Panc1 (cell line): ENCODE data around the gene CYGB. TPM values are rescaled to one million over a fixed set of nuclear protein-coding genes. Genes with fewer than 3 reads are reported as not detected.

Source experiments
- ATAC-seq: fragments of 200-7000 bp; cut with Tn5 transposase; 2 replicates; pipeline ENCODE4 v1.9.1; 2020; ENCODE audit warnings: mild to moderate bottlenecking, moderate library complexity
- BruUV-seq: library from RNA; stranded (reverse); fragments of 400-500 nt; replicated peaks from 2 replicates; lab custom pipeline; 2021; lab: Mats Ljungman, UMichigan
- CTCF ChIA-PET: fragments of 300-600 bp; sonication (Branson Sonifier 250); formaldehyde crosslinking; loops from one replicate; lab custom pipeline; 2022; ENCODE audit warnings: antibody characterized with exemption; lab: Charles Lee
- POLR2A ChIA-PET: fragments of 300-600 bp; sonication (Branson Sonifier 250); formaldehyde crosslinking; loops from one replicate; lab custom pipeline; 2022; ENCODE audit warnings: antibody characterized with exemption; lab: Charles Lee
- DNase-seq: peaks from one replicate; pipeline ENCODE4 v3.0.0-alpha.2; 2010; ENCODE audit warnings: low read depth, low spot score
- H3K27ac ChIP-seq: 2 replicates; pipeline ENCODE4 v1.5.1; 2011; ENCODE audit warnings: mild to moderate bottlenecking, low read length, inconsistent platforms
- H3K27me3 ChIP-seq: fragments of 200-500 bp; sonication (Bioruptor generic); 2 replicates; pipeline ENCODE4 v1.6.0; 2014; ENCODE audit warnings: low read length, inconsistent platforms; ENCODE audit not compliant: control insufficient read depth, insufficient read depth
- H3K36me3 ChIP-seq: fragments of 200-500 bp; sonication (Bioruptor generic); 2 replicates; pipeline ENCODE4 v1.5.1; 2014; ENCODE audit warnings: inconsistent platforms, mild to moderate bottlenecking, low read length, moderate library complexity; ENCODE audit not compliant: control insufficient read depth, insufficient read depth
- H3K4me1 ChIP-seq: 2 replicates; pipeline ENCODE4 v1.5.1; 2011; ENCODE audit warnings: inconsistent platforms, mild to moderate bottlenecking, low read length, moderate library complexity; ENCODE audit not compliant: control insufficient read depth, insufficient read depth
- H3K4me3 ChIP-seq, 2 experiments: 2 replicates each; pipeline ENCODE4 v1.5.1; 2011 to 2012; ENCODE audit warnings: low read depth in 2 of 2, low read length in 2 of 2, mild to moderate bottlenecking in 2 of 2, inconsistent platforms in 1 of 2, moderate library complexity in 1 of 2
- H3K9me3 ChIP-seq: fragments of 200-500 bp; sonication (Bioruptor generic); 2 replicates; pipeline ENCODE4 v1.5.1; 2014; ENCODE audit warnings: low read depth, mild to moderate bottlenecking, inconsistent platforms, low read length, moderate library complexity; ENCODE audit not compliant: control insufficient read depth, insufficient read depth
- POLR2AphosphoS5 ChIP-seq: IDR thresholded peaks from 2 replicates; pipeline ENCODE4 v1.6.1; 2012; ENCODE audit warnings: mild to moderate bottlenecking, low read depth, low read length, moderate library complexity
- SIN3A ChIP-seq: IDR thresholded peaks from 2 replicates; pipeline ENCODE4 v1.6.1; 2012; ENCODE audit warnings: low read depth, mild to moderate bottlenecking, low read length, moderate library complexity, borderline replicate concordance; ENCODE audit not compliant: insufficient read depth
- TCF7L2 ChIP-seq: IDR thresholded peaks from 2 replicates; pipeline ENCODE4 v1.6.1; 2011; ENCODE audit warnings: mild to moderate bottlenecking, low read depth, low read length, inconsistent platforms
- in situ Hi-C: cut with HindIII; loops from 2 replicates; pipeline ENCODE4 v1.10.0; 2016; ENCODE audit warnings: low sequenced_read_pairs, low pct_unique_long_range_greater_than_20kb
- intact Hi-C: fragments of 100-400 bp; cut with micrococcal nuclease; formaldehyde crosslinking; loops from one replicate; pipeline ENCODE4 v1.10.0; 2022; ENCODE audit not compliant: unreplicated experiment
- total RNA-seq: library from RNA; stranded (reverse); gene quantifications from one replicate; pipeline ENCODE4 v1.2.1, GENCODE V29; 2021; ENCODE audit not compliant: unreplicated experiment
- TF ChIP-seq, protein P1 (sequence below), 2 experiments: IDR thresholded peaks; 2 replicates each; pipeline ENCODE4 v1.6.1; 2011 to 2012; ENCODE audit warnings: low read depth in 2 of 2, control low read depth in 1 of 2, low read length in 1 of 2, mild to moderate bottlenecking in 1 of 2, moderate library complexity in 1 of 2; ENCODE audit not compliant: insufficient read depth in 1 of 2
- TF ChIP-seq, protein P2 (sequence below): fragments of 450-650 bp; IDR thresholded peaks from 2 replicates; pipeline ENCODE4 v1.5.1; 2017; ENCODE audit warnings: mild to moderate bottlenecking

CYGB gene
- total RNA-seq, 1 experiment from 2014 or later, result 6.0 TPM

DNA sequence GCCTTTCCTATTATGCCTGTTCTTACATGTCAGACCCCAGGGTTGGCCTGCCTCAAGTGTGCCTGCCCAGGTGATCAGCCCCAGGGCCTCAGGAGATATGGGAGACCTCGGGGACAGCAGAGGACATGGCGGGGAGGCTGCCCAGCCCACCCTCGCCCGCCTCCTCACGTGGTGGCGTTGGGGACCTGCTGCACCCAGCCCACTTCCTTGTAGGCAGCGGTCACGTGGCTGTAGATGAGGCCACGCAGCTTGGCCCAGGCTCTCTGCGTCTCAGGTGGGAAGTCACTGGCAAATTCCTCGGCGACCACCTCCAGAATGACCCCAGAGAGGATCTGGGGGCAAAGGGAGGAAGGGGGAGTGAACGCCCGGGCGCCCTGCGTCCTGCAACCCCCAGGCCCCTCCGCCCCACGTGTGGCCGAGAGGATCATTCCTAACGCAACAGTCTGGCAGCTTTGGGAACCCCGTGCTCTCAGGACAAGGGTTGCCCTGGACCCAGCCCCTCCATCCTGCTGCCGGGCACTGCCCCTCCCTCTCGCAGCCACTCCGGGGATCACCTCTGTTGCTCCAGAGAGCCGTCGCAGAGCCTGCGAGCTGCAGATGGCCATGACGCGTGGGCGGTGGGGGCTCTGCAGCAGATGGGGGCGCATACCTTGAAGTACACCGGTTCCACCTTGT lies 6.6 kb downstream of the CYGB start:
- ChIA-PET POLR2A (interaction anchor here (0.7 kb wide), 1 partner anchor 225 kb away, joined by 3 read pairs; no protein-coding TSS in a partner anchor), CTCF (no interaction called here)
- intact Hi-C loops, result no loop called here
- no peaks in the 10 kb centered on the region for H3K27me3 ChIP-seq
- no peak overlapping the region for H3K4me3 ChIP-seq
- peaks cover 44% of the 10 kb centered on the region for H3K4me1 ChIP-seq
- in situ Hi-C loops, result no loop called here
- ATAC-seq (no peak), DNase-seq (no peak)
- TF ChIP-seq, protein P1, sequence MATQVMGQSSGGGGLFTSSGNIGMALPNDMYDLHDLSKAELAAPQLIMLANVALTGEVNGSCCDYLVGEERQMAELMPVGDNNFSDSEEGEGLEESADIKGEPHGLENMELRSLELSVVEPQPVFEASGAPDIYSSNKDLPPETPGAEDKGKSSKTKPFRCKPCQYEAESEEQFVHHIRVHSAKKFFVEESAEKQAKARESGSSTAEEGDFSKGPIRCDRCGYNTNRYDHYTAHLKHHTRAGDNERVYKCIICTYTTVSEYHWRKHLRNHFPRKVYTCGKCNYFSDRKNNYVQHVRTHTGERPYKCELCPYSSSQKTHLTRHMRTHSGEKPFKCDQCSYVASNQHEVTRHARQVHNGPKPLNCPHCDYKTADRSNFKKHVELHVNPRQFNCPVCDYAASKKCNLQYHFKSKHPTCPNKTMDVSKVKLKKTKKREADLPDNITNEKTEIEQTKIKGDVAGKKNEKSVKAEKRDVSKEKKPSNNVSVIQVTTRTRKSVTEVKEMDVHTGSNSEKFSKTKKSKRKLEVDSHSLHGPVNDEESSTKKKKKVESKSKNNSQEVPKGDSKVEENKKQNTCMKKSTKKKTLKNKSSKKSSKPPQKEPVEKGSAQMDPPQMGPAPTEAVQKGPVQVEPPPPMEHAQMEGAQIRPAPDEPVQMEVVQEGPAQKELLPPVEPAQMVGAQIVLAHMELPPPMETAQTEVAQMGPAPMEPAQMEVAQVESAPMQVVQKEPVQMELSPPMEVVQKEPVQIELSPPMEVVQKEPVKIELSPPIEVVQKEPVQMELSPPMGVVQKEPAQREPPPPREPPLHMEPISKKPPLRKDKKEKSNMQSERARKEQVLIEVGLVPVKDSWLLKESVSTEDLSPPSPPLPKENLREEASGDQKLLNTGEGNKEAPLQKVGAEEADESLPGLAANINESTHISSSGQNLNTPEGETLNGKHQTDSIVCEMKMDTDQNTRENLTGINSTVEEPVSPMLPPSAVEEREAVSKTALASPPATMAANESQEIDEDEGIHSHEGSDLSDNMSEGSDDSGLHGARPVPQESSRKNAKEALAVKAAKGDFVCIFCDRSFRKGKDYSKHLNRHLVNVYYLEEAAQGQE (IDR thresholded peaks at IDR 0.05; ENCODE audit: insufficient read depth in 1 of 2, low read depth in 2 of 2, low read length in 1 of 2), result no peak
- no peak for TF ChIP-seq POLR2AphosphoS5
- no peaks in the 10 kb centered on the region for H3K36me3 ChIP-seq
- H3K27ac ChIP-seq, result peak overlapping the region; percentile 26
- BruUV-seq, result no TSS peak
- no peaks in the 10 kb centered on the region for H3K9me3 ChIP-seq

GRCh38 chr17:76530095-76530723 lies 7.3 kb downstream of the CYGB start:
- CTCF ChIA-PET, result no interaction called here
- Histone ChIP-seq H3K9me3 (no peaks in the 10 kb centered on the region), H3K4me1 (peaks cover 39% of the 10 kb centered on the region), H3K36me3 (no peaks in the 10 kb centered on the region), H3K27me3 (no peaks in the 10 kb centered on the region), H3K4me3 (no peak overlapping the region), H3K27ac (peak overlapping the region; percentile 26)
- DNase-seq (no peak), ATAC-seq (0 out of 2 replicates have a peak, but pooled peaks have one; percentile 2)
- TF ChIP-seq SIN3A, result no peak
- TF ChIP-seq, protein P1 (IDR thresholded peaks at IDR 0.05; ENCODE audit: insufficient read depth in 1 of 2, low read depth in 2 of 2, low read length in 1 of 2), result no peak
- no peak for TF ChIP-seq POLR2AphosphoS5
- TF ChIP-seq TCF7L2, result no peak
- TF ChIP-seq, protein P2, sequence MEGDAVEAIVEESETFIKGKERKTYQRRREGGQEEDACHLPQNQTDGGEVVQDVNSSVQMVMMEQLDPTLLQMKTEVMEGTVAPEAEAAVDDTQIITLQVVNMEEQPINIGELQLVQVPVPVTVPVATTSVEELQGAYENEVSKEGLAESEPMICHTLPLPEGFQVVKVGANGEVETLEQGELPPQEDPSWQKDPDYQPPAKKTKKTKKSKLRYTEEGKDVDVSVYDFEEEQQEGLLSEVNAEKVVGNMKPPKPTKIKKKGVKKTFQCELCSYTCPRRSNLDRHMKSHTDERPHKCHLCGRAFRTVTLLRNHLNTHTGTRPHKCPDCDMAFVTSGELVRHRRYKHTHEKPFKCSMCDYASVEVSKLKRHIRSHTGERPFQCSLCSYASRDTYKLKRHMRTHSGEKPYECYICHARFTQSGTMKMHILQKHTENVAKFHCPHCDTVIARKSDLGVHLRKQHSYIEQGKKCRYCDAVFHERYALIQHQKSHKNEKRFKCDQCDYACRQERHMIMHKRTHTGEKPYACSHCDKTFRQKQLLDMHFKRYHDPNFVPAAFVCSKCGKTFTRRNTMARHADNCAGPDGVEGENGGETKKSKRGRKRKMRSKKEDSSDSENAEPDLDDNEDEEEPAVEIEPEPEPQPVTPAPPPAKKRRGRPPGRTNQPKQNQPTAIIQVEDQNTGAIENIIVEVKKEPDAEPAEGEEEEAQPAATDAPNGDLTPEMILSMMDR, result no peak
- intact Hi-C loops, result no loop called here
- in situ Hi-C loops, result no loop called here
- BruUV-seq, result no TSS peak
- POLR2A ChIA-PET, result no interaction called here
